Tibial nerve (tissue), 3 donors: ENCODE data around the gene GFRAL.

Experiments
- CTCF ChIP-seq, 5 experiments: fragments of 200-600 bp in 3 of 5; fragments of 450-650 bp in 2 of 5; sonication (generic) in 3 of 5; IDR thresholded peaks; one replicate each; pipeline ENCODE4 v1.5.1; 2016 to 2019; ENCODE audit warnings: antibody characterized with exemption in 5 of 5, mild to moderate bottlenecking in 3 of 5, moderate library complexity in 2 of 5
- POLR2A ChIP-seq, 2 donors: fragments of 450-650 bp; IDR thresholded peaks; one replicate each; pipeline ENCODE4 v1.6.1; 2017; ENCODE audit warnings: antibody characterized with exemption in 2 of 2, mild to moderate bottlenecking in 2 of 2, moderate library complexity in 2 of 2

- TF ChIP-seq POLR2A (IDR thresholded peaks at IDR 0.05), result no peak
- TF ChIP-seq CTCF (IDR thresholded peaks at IDR 0.05), result no peak
These were observed 52.2 kb downstream of the GFRAL start for GRCh38 chr6:55379471-55379870.
